Measurements from ENCODE around the gene ITCH.

ITCH gene

GRCh38 chr20:34388678-34389077 lies 25.6 kb downstream of the ITCH start:
- H3K9me3 ChIP-seq (ENCODE audit: insufficient read depth, low read length) = no peaks in the 10 kb centered on the region
- H4K20me1 ChIP-seq (ENCODE audit: low read depth, low read length) = no peaks in the 10 kb centered on the region; the same call in 1 of the 2 replicates
- no peak overlapping the region for H3K9ac ChIP-seq (ENCODE audit: low read length)
- peak overlapping the region; percentile 34 for H3K27ac ChIP-seq (ENCODE audit: low read depth, low read length)
- peaks cover 86% of the 10 kb centered on the region for H3K79me2 ChIP-seq (ENCODE audit: insufficient read depth, low read length)
- peaks cover 4% of the 10 kb centered on the region; the same call in 1 of the 2 replicates for H3K36me3 ChIP-seq (ENCODE audit: low read length)
- H2AFZ ChIP-seq (ENCODE audit: low read depth, low read length, severe bottlenecking) = no peak overlapping the region
- peaks cover 18% of the 10 kb centered on the region; the same call in 1 of the 2 replicates for H3F3A ChIP-seq (ENCODE audit: insufficient read depth)
- TF ChIP-seq, protein P1, sequence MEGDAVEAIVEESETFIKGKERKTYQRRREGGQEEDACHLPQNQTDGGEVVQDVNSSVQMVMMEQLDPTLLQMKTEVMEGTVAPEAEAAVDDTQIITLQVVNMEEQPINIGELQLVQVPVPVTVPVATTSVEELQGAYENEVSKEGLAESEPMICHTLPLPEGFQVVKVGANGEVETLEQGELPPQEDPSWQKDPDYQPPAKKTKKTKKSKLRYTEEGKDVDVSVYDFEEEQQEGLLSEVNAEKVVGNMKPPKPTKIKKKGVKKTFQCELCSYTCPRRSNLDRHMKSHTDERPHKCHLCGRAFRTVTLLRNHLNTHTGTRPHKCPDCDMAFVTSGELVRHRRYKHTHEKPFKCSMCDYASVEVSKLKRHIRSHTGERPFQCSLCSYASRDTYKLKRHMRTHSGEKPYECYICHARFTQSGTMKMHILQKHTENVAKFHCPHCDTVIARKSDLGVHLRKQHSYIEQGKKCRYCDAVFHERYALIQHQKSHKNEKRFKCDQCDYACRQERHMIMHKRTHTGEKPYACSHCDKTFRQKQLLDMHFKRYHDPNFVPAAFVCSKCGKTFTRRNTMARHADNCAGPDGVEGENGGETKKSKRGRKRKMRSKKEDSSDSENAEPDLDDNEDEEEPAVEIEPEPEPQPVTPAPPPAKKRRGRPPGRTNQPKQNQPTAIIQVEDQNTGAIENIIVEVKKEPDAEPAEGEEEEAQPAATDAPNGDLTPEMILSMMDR (IDR thresholded peaks at IDR 0.05; ENCODE audit: insufficient read depth, low read length, poor library complexity, severe bottlenecking) = no peak
- no peak for TF ChIP-seq EZH2phosphoT487 (conservative IDR thresholded peaks at IDR 0.05; ENCODE audit: low read length)
- H3K9me2 ChIP-seq (replicated peaks; ENCODE audit: insufficient read depth, low read length) = no peaks in the 10 kb centered on the region
- H3K4me3 ChIP-seq (ENCODE audit: insufficient read depth, low read length, poor library complexity, severe bottlenecking) = no peak overlapping the region
- H3K4me2 ChIP-seq (ENCODE audit: low read depth, low read length, poor library complexity, severe bottlenecking) = no peak overlapping the region
- no peaks in the 10 kb centered on the region for H3K27me3 ChIP-seq (ENCODE audit: low read length)

DNA sequence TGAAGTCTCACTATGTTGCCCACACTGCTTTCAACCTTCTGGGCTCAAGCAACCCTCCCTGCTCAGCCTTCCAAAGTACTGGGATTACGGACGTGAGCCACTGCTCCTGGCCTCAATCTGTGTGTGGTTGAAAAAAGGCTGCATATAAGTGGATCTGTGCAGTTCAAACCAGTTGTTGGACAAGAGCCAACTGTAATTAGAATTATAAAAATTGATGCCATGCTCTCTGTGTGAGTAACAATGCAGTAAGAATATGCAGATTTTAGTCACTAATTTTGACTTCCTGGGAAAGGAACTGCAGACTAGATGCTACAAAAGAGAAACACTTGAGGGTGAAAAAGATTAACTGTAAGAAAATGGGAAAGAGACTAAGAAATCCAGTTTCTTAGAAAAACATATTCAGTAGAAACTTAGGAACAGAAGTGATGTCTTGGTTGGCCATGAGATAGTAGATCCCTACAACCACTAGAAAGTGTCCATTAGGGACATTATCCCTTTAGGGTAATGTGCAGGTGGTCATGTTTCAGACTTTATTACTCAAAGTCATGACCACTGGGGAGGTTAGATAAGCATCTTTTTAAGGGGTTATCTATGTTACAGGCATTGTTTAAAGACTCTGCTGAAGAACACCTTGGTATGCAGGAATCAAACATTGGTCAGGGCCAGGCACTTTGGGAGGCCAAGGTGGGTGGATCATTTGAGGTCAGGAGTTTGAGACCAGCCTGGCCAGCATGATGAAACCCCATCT lies 26.3 kb downstream of the ITCH start:
- no peak overlapping the region for H3K4me2 ChIP-seq (ENCODE audit: low read depth, low read length, poor library complexity, severe bottlenecking)
- no peaks in the 10 kb centered on the region for H3K9me3 ChIP-seq (ENCODE audit: insufficient read depth, low read length)
- no peaks in the 10 kb centered on the region for H3K9me2 ChIP-seq (replicated peaks; ENCODE audit: insufficient read depth, low read length)
- TF ChIP-seq, protein P1 (IDR thresholded peaks at IDR 0.05; ENCODE audit: insufficient read depth, low read length, poor library complexity, severe bottlenecking) = no peak
- TF ChIP-seq EZH2phosphoT487 (conservative IDR thresholded peaks at IDR 0.05; ENCODE audit: low read length) = no peak
- H3K79me2 ChIP-seq (ENCODE audit: insufficient read depth, low read length) = peaks cover 82% of the 10 kb centered on the region
- no peak overlapping the region for H3K4me3 ChIP-seq (ENCODE audit: insufficient read depth, low read length, poor library complexity, severe bottlenecking)
- no peaks in the 10 kb centered on the region; the same call in 1 of the 2 replicates for H4K20me1 ChIP-seq (ENCODE audit: low read depth, low read length)
- H3K36me3 ChIP-seq (ENCODE audit: low read length) = peaks cover 5% of the 10 kb centered on the region; the same call in 1 of the 2 replicates
- no peak overlapping the region for H2AFZ ChIP-seq (ENCODE audit: low read depth, low read length, severe bottlenecking)
- peaks cover 18% of the 10 kb centered on the region; the same call in 1 of the 2 replicates for H3F3A ChIP-seq (ENCODE audit: insufficient read depth)
- no peak overlapping the region for H3K9ac ChIP-seq (ENCODE audit: low read length)
- H3K27ac ChIP-seq (ENCODE audit: low read depth, low read length) = no peak overlapping the region
- no peaks in the 10 kb centered on the region for H3K27me3 ChIP-seq (ENCODE audit: low read length)

DNA sequence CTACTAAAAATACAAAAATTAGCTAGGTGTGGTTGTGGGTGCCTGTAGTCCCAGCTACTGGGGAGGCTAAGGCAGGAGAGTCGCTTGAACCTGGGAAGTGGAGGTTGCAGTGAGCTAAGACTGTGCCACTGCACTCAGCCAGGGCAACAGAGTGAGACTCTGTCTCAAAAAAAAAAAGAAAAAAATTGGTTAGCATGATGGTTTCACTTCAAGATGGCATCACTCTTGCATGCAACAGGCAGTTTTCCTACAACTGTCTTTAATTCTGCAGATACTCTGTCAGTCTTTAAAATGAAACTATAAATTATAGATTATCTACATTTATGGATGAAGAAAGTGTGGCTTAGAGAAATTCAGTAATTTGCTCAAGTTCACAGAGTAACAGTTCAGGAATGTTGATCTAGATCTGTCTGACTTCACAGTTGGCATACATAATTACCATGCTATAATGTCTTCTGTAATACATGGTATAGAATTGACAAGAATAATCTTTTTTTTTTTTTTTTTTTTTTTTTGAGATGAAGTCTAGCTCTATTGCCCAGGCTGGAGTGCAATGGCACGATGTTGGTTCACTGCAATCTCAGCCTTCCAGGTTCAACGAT lies 27.0 kb downstream of the ITCH start:
- H4K20me1 ChIP-seq (ENCODE audit: low read depth, low read length) = no peaks in the 10 kb centered on the region; the same call in 1 of the 2 replicates
- no peak overlapping the region for H3K27ac ChIP-seq (ENCODE audit: low read depth, low read length)
- H3K9ac ChIP-seq (ENCODE audit: low read length) = no peak overlapping the region

More for the DNA sequence above, 27.0 kb downstream of the ITCH start:
- Histone ChIP-seq H3K79me2 (ENCODE audit: insufficient read depth, low read length) (peaks cover 76% of the 10 kb centered on the region), H3K36me3 (ENCODE audit: low read length) (peaks cover 8% of the 10 kb centered on the region; the same call in 1 of the 2 replicates), H3F3A (ENCODE audit: insufficient read depth) (peaks cover 17% of the 10 kb centered on the region; the same call in 1 of the 2 replicates), H2AFZ (ENCODE audit: low read depth, low read length, severe bottlenecking) (no peak overlapping the region), H3K9me3 (ENCODE audit: insufficient read depth, low read length) (no peaks in the 10 kb centered on the region), H3K27me3 (ENCODE audit: low read length) (no peaks in the 10 kb centered on the region), H3K4me2 (ENCODE audit: low read depth, low read length, poor library complexity, severe bottlenecking) (no peak overlapping the region), H3K9me2 (replicated peaks; ENCODE audit: insufficient read depth, low read length) (no peaks in the 10 kb centered on the region), H3K4me3 (ENCODE audit: insufficient read depth, low read length, poor library complexity, severe bottlenecking) (no peak overlapping the region)
- no peak for TF ChIP-seq EZH2phosphoT487 (conservative IDR thresholded peaks at IDR 0.05; ENCODE audit: low read length)
